TTC549 (cell line): ENCODE data around the gene CISD1.

Source experiments
- FAIRE-seq: peaks from 2 replicates; lab custom pipeline; 2012; peaks lifted over from hg19 to GRCh38; lab: Jason Lieb, UNC

CISD1 gene

DNA sequence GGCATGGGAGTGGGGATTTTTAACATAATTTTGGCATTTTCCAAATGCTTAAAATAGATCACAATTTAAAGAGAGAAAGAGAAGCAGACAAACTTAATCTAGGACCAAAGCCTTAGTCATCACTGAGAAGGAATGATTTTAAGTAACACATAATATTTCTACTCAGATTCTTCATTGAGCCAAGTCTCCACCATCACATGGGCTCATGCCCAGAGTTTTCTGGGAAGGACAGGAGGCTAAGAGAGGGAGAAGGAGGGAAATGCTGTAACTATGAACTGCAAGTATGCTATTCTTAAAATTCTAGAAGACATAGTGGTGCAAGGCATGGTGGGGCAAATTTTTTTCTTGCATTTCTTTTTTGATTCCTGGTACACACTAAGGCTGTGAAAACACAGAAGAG lies 42.1 kb downstream of the CISD1 start:
- no peak for FAIRE-seq

DNA sequence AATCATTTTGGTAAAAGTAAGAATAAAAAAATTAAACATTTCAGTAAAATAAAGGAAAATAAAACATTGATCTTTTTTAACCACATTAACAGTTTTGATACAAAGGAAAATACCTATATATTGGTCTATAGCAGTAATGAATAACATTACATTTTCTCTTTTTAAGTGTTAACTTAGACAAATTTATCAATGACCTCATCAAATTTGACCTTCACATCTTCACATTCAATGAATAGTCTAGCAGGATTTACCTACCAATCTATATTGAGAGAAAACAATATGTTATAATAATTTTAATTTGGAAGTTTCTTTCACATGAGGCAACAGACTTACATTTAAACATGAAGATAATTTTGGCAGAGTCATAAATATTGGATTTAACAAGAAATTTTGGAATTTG lies 47.9 kb downstream of the CISD1 start:
- no peak for FAIRE-seq

DNA sequence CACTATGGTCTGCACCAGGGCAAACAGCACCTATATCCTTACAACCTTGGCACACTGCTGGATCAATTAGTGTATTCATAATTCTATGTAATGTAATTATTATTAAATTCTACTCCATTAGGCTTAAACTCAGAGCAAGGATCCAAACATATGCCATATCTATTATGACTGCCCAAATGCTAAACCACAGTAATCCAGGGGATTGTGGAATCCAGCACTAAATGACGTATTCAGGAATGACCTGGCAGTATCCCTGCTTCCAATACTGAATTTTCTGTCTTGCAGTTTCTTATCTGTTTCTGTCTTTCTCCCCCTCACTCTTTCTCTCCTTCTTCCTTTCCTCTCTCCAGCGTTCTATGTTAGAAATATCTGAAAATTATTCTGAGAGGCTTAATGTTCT lies 49.4 kb downstream of the CISD1 start:
- no peak for FAIRE-seq

- FAIRE-seq, result no peak
Measured at GRCh38 chr10:58319599-58319998, 50.6 kb downstream of the CISD1 start.

DNA sequence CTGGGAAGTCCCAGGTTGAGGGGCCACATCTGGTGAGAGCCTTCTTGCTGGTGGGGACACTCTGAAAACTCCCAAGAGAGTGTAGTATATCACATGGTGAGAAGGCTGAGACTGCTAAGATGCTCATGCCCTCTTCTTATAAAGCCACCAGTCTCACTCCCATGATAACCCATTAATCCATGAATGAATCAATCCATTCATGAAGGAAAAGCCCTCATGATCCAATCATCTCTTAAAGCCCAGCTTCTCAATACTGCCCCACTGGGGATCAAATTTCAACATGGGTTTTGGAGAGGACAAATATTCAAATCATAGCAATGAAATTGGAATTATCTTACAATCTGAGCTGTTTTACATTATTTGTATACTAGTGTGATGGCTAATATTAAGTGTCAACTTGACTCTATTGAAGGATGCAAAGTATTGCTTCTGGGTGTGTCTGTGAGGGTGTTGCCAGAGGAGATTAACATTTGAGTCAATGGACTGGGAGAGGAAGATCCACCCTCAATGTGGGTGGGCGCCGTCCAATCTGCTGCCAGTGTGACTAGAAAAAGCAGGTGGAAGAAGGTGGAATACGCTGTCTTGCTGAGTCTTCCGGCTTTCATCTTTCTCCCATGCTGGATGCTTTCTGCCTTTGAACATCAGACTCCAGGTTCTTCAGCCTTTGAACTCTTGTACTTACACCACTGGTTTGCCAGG lies 51.5 kb downstream of the CISD1 start:
- FAIRE-seq, result no peak

GRCh38 chr10:58322072-58322834 lies 53.3 kb downstream of the CISD1 start:
- FAIRE-seq, result no peak

DNA sequence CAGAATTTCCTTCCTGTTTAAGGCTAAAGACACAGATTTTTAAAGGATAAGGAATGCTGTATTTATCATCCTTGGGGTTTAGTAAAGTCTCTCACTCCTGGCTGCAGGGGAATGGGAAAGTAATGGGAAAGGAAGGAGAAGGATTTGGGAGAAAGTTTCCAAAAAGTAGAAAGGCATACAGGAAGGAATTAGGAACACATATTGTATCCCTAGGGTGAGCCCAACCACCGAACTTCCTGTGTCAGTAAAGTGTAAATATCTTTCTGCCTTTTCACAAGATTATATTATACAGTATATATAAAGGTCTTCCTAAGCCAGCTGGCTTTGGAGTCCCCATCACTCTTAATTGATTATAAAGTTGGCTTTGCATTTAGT lies 53.9 kb downstream of the CISD1 start:
- FAIRE-seq, result no peak

DNA sequence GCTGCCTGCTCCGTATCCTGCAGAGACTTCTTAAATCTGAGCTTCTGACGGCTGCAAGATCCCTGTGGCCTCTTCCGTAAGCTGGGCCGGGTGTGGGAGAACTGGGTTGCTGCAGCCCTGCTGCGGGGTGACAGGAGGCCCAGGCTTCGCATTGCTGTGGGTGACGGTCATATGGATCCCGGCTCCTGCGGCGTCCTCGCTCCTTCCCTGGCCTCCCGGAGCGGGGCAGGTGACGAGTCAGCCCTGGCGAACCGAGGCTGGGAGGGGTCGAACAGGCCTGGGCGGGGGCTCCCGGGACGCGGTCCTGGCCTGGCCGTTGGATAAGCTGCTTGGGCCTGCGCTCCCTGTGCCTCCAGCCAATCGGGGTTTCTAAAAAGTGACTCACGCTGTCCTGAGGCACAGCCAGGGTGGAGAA lies 58.0 kb downstream of the CISD1 start:
- no peak for FAIRE-seq

DNA sequence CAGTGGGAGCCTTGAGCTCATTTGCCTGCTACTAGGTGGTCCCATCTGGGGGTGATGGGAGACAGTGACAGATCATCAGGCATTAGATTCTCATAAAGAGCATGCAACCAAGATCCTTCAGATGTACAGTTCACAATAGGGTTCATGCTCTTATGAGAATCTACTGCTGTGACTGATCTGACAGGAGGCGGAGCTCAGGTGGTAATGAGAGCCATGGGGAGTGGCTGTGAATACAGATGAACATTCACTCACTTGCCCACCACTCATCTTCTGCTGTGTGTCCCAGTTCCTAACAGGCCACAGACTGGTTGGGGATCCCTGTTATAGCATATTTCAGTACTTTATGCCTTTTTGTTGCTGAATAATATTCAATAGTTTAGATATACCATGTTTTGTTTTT lies 59.3 kb downstream of the CISD1 start:
- FAIRE-seq, result no peak

DNA sequence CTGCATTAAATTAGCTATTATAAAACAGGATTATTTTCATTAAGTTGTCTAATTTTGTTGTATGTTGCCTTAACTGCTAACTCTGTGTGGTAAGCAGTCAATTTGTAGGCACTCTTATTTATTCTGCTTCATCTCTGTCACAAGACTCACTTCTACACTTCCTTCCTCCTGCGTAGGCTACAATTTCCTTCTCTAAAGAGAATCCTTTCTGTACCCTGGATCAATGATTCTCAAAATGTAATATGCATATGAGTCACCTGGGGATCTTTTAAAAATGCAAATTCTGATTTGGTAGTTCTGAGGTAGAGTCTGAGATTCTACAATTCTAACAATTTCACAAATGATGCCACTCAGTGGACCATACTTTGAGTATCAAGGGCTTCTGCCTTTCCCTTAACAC lies 61.5 kb downstream of the CISD1 start:
- no peak for FAIRE-seq

- no peak for FAIRE-seq
Measured at GRCh38 chr10:58331646-58332045, 62.7 kb downstream of the CISD1 start.

GRCh38 chr10:58334817-58335305 lies 65.9 kb downstream of the CISD1 start, which contains the start of gene UBE2D1:
UBE2D1 (plus strand) TSS chr10:58335006; CDS start chr10:58335202, 196 bp downstream.
- FAIRE-seq, result no peak

- FAIRE-seq, result no peak
Measured at GRCh38 chr10:58335306-58336005, 66.5 kb downstream of the CISD1 start.

- FAIRE-seq, result no peak
Measured at GRCh38 chr10:58336242-58336641, 67.3 kb downstream of the CISD1 start.
